HG02763 (cell line): ENCODE data around the gene WIZ.

Source experiments
- ATAC-seq: cut with Tn5 transposase; IDR thresholded peaks from one replicate; pipeline ENCODE4 v1.9.1; 2021; ENCODE audit warnings: mild to moderate bottlenecking, moderate library complexity; ENCODE audit not compliant: unreplicated experiment

Gene WIZ

GRCh38 chr19:15466851-15467733, 17.3 kb upstream of the WIZ start:
- no peak for ATAC-seq

- ATAC-seq, result peak; percentile 41
Observed at GRCh38 chr19:15464394-15465385, 14.9 kb upstream of the WIZ start, which contains the start of gene RASAL3. Gene RASAL3, minus strand, starts transcription at chr19:15464544. Its CDS starts 186 bp downstream, at chr19:15464358.

- ATAC-seq, result peak; percentile 37
Observed at GRCh38 chr19:15463861-15464371, 14.2 kb upstream of the WIZ start.

- ATAC-seq, result no peak
Observed at GRCh38 chr19:15461694-15462093, 11.9 kb upstream of the WIZ start.

- no peak for ATAC-seq
Observed at GRCh38 chr19:15457701-15458484, 8.1 kb upstream of the WIZ start.

- ATAC-seq, result no peak
Observed at GRCh38 chr19:15456871-15457700, 7.3 kb upstream of the WIZ start.

GRCh38 chr19:15456441-15456840, 6.7 kb upstream of the WIZ start:
- no peak for ATAC-seq

- no peak for ATAC-seq
Observed at GRCh38 chr19:15455996-15456395, 6.2 kb upstream of the WIZ start.

GRCh38 chr19:15453906-15454860, 4.4 kb upstream of the WIZ start:
- no peak for ATAC-seq

GRCh38 chr19:15453091-15453578, 3.4 kb upstream of the WIZ start:
- no peak for ATAC-seq

- no peak for ATAC-seq
Observed at GRCh38 chr19:15452111-15453047, 2.6 kb upstream of the WIZ start.

- ATAC-seq, result no peak
Observed at GRCh38 chr19:15450528-15450890, 753 bp upstream of the WIZ start.

GRCh38 chr19:15448778-15449619, 757 bp downstream of the WIZ start:
- ATAC-seq, result no peak

- ATAC-seq, result no peak
Observed at GRCh38 chr19:15448044-15448777, 1.5 kb downstream of the WIZ start.

GRCh38 chr19:15447057-15447456, 2.7 kb downstream of the WIZ start:
- no peak for ATAC-seq
